KMS-11 (cell line): ENCODE data around the gene JAK2.

ENCODE experiments used
- H2AFZ ChIP-seq: fragments of 200-600 bp; sonication (generic); 2 replicates; pipeline ENCODE4 v1.6.1; 2016; ENCODE audit warnings: antibody characterized with exemption, mixed run types, low read depth
- H3K27ac ChIP-seq: fragments of 200-600 bp; sonication (generic); 2 replicates; pipeline ENCODE4 v1.6.1; 2016; ENCODE audit warnings: mild to moderate bottlenecking, mixed run types
- H3K27me3 ChIP-seq: fragments of 200-600 bp; sonication (generic); 2 replicates; pipeline ENCODE4 v1.6.1; 2017; ENCODE audit warnings: mild to moderate bottlenecking, low read depth, mixed run types, moderate library complexity; ENCODE audit not compliant: insufficient read depth
- H3K36me3 ChIP-seq: fragments of 200-600 bp; sonication (generic); 2 replicates; pipeline ENCODE4 v1.6.1; 2017; ENCODE audit warnings: mild to moderate bottlenecking, mixed run types; ENCODE audit not compliant: insufficient read depth
- H3K4me1 ChIP-seq: fragments of 200-600 bp; sonication (generic); 2 replicates; pipeline ENCODE4 v1.6.1; 2016; ENCODE audit warnings: mild to moderate bottlenecking, low read depth, mixed run types; ENCODE audit not compliant: poor library complexity, severe bottlenecking
- H3K4me2 ChIP-seq: fragments of 200-600 bp; sonication (generic); 2 replicates; pipeline ENCODE4 v1.7.0; 2016; ENCODE audit warnings: mild to moderate bottlenecking, mixed run types
- H3K4me3 ChIP-seq: fragments of 200-600 bp; sonication (generic); IDR thresholded peaks from 2 replicates; pipeline ENCODE4 v1.6.1; 2017; ENCODE audit warnings: low read depth, low read length, mixed read lengths; ENCODE audit not compliant: insufficient read depth
- H3K79me2 ChIP-seq: fragments of 200-600 bp; sonication (generic); 2 replicates; pipeline ENCODE4 v1.6.1; 2016; ENCODE audit warnings: low read depth, mixed run types; ENCODE audit not compliant: insufficient read depth
- H3K9ac ChIP-seq: fragments of 200-600 bp; sonication (generic); 2 replicates; pipeline ENCODE4 v1.6.1; 2016; ENCODE audit warnings: mild to moderate bottlenecking, mixed run types
- H4K20me1 ChIP-seq: fragments of 200-600 bp; sonication (generic); 2 replicates; pipeline ENCODE4 v1.6.1; 2016; ENCODE audit warnings: mild to moderate bottlenecking, mixed run types; ENCODE audit not compliant: insufficient read depth
- CTCF ChIP-seq: fragments of 200-600 bp; sonication (generic); conservative IDR thresholded peaks from 2 replicates; pipeline ENCODE4 v1.6.1; 2017; ENCODE audit warnings: low read depth, mild to moderate bottlenecking, antibody characterized with exemption, low read length, moderate library complexity, mixed read lengths

Gene JAK2

DNA sequence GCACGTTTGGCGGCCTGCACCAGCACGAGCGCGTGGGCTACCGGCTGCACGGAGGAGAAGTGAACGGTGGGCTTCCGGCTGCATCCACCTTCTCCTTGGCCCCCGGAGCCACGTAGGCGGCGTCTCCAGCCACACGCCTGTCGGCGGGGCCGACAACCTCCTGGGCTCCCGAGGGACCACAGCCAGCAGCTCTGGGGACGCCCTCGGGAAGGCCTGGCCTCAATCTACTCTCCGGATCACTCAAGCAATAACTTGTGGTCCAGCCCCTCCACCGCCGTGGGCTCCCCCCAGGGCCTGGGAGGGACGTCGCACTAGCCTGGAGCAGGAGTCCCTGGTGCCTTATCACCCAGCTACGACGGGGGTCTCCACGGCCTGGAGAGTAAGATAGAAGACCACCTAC, 126.6 kb downstream of the JAK2 start:
- H3K4me1 ChIP-seq, result no peaks in the 10 kb centered on the region
- H3K79me2 ChIP-seq, result no peaks in the 10 kb centered on the region
- no peak overlapping the region for H3K4me2 ChIP-seq
- H2AFZ ChIP-seq, result no peak overlapping the region
- no peaks in the 10 kb centered on the region for H4K20me1 ChIP-seq
- TF ChIP-seq CTCF, result no peak
- H3K27me3 ChIP-seq, result no peaks in the 10 kb centered on the region
- H3K36me3 ChIP-seq, result no peaks in the 10 kb centered on the region
- H3K27ac ChIP-seq, result no peak overlapping the region
- H3K4me3 ChIP-seq, result no peak overlapping the region
- H3K9ac ChIP-seq, result no peak overlapping the region

- Histone ChIP-seq H3K4me3 (no peak overlapping the region), H3K4me1 (no peaks in the 10 kb centered on the region), H3K79me2 (no peaks in the 10 kb centered on the region), H2AFZ (no peak overlapping the region), H3K4me2 (no peak overlapping the region), H3K27ac (no peak overlapping the region), H3K27me3 (no peaks in the 10 kb centered on the region), H3K9ac (no peak overlapping the region), H3K36me3 (no peaks in the 10 kb centered on the region), H4K20me1 (no peaks in the 10 kb centered on the region)
- TF ChIP-seq CTCF, result no peak
These were observed 127.1 kb downstream of the JAK2 start for GRCh38 chr9:5112109-5112592.

DNA sequence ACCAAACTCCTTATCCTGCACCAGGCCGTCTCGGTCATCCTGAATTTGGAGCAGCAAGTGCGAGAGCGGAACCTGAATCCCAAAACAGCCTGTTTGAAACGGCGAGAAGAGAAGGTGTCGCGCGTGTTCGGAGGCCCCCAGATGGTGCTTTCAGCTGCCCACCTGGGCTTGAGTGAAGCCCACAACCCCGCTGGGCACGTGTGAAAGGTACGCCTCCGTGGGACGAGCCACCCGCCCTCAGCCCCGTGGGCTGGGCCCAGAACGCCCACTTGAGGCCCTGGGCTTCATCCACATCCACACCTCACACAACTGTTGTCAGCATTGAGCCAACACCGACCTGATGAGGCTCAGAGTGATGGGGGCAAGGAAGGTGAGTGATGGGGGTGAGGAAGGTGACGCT, 127.6 kb downstream of the JAK2 start:
- H3K27me3 ChIP-seq, result no peaks in the 10 kb centered on the region
- no peak overlapping the region for H3K9ac ChIP-seq
- H3K27ac ChIP-seq, result no peak overlapping the region
- no peaks in the 10 kb centered on the region for H3K4me1 ChIP-seq
- TF ChIP-seq CTCF, result no peak
- no peaks in the 10 kb centered on the region for H3K36me3 ChIP-seq
- H4K20me1 ChIP-seq, result no peaks in the 10 kb centered on the region
- no peak overlapping the region for H2AFZ ChIP-seq
- H3K4me2 ChIP-seq, result no peak overlapping the region
- H3K79me2 ChIP-seq, result no peaks in the 10 kb centered on the region
- no peak overlapping the region for H3K4me3 ChIP-seq

- no peak overlapping the region for H3K4me2 ChIP-seq
- no peaks in the 10 kb centered on the region for H4K20me1 ChIP-seq
- H3K79me2 ChIP-seq, result no peaks in the 10 kb centered on the region
- no peak overlapping the region for H3K27ac ChIP-seq
- no peak overlapping the region for H2AFZ ChIP-seq
- H3K36me3 ChIP-seq, result no peaks in the 10 kb centered on the region
- H3K4me1 ChIP-seq, result no peaks in the 10 kb centered on the region
- no peak overlapping the region for H3K9ac ChIP-seq
- H3K27me3 ChIP-seq, result no peaks in the 10 kb centered on the region
- H3K4me3 ChIP-seq, result no peak overlapping the region
- TF ChIP-seq CTCF, result no peak
These were observed 128.5 kb downstream of the JAK2 start for GRCh38 chr9:5113523-5113922.
